NOMO-1 treated with dmso at 0.1 percent for 144 hours (cell line): ENCODE measurements around the gene FMO5.
"Not testable (repeated sequence)": the region's sequence is repeated elsewhere in the genome, so short reads cannot be mapped to it uniquely, and the experiment has no call there.

Experiments
- DNase-seq: peaks from one replicate; lab custom pipeline; 2025; ENCODE audit not compliant: unreplicated experiment; lab: John Stamatoyannopoulos, UW

The FMO5 gene

GRCh38 chr1:147225193-147225730 lies at the start of gene FMO5:
TSS of gene FMO5 (minus strand) at chr1:147225339. CDS start at chr1:147225029, 310 bp downstream.
- DNase-seq: peak; percentile 69

GRCh38 chr1:147273409-147274336 lies 48.5 kb upstream of the FMO5 start:
- no peak for DNase-seq

- DNase-seq: no peak
Observed at GRCh38 chr1:147272042-147272441, 46.9 kb upstream of the FMO5 start.

- DNase-seq: no peak
Observed at GRCh38 chr1:147270721-147271120, 45.6 kb upstream of the FMO5 start.

DNA sequence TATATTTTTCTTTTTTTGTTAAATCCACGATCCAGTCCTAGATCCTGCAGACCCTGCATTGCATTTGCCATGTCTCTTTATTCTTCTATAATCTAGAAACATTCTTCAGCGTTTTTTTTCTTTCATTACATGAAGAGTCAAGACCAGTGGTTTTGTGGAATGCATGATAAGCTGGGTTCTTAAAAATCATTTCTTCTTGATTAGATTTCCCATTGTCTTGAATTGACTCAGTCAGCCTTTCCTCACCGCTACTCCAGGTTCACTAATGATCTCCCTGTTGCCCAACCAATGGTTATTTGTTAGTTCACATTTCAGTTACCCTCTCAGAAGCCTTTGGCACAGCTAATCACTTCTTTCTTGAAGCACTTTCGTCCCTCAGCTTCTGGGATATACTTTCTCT lies 42.6 kb upstream of the FMO5 start:
- DNase-seq: no peak

GRCh38 chr1:147266381-147266780 lies 41.2 kb upstream of the FMO5 start:
- DNase-seq: no peak

- no peak for DNase-seq
Observed at GRCh38 chr1:147264158-147264768, 39.1 kb upstream of the FMO5 start.

DNA sequence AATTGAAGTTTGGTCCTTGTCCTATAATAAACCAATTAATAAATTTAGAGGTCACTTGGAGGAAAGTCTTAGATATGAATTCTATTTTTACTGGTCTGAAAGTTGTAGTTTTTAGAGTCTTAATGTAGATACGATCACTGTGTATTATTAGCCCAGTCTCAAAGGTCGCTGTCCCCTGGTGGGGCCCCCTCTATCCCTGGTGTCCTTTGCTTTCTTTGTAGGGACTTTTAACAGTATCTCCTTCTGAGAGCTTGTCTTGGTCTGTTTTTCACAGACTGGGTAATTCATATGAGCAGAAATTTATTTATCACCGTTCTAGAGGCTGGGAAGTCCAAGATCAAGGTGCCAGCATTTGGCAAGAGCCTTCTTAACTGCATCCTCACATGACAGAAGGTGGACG lies 35.8 kb upstream of the FMO5 start:
- no peak for DNase-seq

DNA sequence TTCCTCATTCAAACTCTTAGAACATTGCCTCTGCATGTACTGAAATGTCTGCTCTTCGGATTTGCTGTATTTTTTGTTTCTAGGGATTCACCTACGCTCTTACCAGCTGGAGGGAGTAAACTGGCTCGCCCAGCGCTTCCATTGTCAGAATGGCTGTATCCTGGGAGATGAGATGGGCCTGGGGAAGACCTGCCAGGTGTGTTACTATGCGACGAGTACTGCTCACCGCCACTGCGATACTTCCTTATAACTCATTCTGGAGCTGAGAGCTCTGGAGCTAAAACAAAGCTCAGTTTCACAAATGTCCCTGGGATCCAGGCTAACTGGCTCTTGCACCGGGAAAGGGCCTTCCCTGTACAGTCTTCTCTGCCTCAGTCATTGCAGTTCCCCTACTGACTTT lies 27.4 kb upstream of the FMO5 start:
- DNase-seq: no peak

- DNase-seq: no peak
Observed at GRCh38 chr1:147247656-147248238, 22.6 kb upstream of the FMO5 start.

- DNase-seq: peak; percentile 6
Observed at GRCh38 chr1:147246910-147247655, 21.9 kb upstream of the FMO5 start.

- DNase-seq: no peak
Observed at GRCh38 chr1:147246044-147246690, 21.0 kb upstream of the FMO5 start.

- DNase-seq: no peak
Observed at GRCh38 chr1:147245586-147246021, 20.5 kb upstream of the FMO5 start.

DNA sequence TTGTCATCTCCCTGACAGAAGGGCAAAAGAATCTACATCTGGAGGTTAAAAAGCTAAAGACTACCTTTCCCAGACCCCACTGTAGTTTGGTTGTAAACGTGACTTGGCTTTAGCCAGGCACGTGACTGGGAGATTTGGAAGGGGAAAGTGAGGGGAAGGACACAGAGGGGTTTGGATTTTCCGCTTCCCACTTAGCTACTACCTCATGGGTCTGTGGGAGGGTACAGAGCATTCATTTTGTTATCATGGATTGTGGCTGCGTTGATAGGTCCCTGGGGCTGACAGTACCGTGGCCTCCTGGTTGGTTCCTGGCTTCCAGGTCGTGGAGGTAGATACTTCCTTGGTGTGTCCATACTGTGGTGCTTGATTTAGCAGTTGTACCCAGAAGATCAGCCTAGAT lies 20.0 kb upstream of the FMO5 start:
- DNase-seq: no peak

DNA sequence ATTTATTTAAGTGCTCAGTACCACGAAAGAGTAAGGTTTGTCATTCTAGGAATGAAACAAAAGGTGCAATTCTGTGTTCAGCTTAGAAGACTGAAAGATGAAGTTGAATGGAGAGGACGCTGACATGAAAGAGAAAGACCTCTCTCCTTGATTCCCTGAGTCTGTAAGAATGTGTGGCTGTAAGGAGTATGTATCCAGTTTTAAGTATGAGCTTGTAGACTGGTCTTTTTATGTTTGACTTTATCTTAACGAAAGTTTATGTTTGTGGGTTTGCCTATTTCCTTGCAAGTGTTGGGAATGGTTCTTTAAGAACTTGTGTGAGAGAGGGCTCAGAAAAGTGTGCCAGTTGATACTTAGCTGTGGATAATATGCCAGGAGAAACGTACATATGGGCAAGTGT lies 18.7 kb upstream of the FMO5 start:
- no peak for DNase-seq

DNA sequence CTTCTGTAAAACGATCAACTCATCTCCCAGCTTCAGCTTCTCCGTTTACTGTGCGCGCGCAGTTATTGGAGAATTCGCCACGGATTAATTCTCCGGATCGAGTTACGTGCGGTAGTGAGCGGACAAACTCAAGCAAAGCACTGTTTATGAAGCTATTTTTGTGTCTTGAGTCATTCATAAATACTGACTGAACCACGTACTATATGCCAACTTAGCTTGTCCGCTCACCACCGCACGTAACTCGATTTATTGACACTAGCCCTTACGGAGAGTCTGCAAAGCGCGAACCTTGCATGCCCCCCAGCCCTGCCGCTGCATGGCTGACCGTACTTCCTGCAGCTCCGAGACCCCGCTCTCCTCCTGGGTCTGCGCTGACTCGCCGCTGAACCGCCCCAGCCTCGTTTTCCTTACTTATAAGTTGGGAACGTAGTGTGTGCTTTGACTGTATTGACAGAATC lies 18.1 kb upstream of the FMO5 start:
- peak; percentile 1 for DNase-seq

DNA sequence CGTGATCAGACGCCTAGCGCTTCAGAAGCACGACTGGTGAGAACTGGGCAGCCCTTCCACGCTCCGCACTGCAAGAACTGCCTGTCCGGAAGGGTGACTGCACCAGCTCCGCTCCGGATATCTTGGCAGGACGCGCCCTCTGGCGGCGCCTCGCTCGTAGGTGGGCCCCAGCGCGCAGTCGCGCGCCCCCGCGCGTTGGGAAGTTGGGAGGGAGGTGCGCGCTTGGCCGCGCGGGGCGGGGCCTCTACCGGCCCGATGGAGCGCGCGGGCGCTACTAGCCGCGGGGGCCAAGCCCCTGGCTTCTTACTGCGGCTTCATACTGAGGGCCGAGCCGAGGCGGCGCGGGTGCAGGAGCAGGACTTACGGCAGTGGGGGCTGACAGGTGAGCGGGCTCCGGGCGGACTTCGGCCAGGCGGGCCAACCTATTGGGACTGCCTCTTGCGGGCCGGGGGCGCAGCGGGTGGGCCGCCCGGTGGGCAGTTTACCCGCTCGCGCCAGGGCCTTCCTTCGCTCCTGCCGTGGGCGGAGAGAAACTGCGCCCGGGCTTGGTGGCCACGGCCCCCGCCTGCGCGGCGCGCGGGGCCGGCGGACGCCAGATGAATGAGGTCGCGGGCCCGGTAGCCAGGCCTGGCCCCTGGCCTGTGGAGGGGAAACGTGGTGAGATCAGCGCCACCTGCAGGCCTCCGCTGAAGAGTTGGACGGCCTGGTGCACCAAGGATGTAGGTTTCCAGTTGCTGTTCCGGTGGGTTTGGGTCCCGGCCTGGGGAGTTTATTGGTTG lies 17.5 kb upstream of the FMO5 start, which contains the start of gene CHD1L:
Gene CHD1L (plus strand): TSS at position 236 of the 779 bp plus-strand sequence. CDS start 20 bp downstream, at position 256.
- DNase-seq: peak; percentile 95

DNA sequence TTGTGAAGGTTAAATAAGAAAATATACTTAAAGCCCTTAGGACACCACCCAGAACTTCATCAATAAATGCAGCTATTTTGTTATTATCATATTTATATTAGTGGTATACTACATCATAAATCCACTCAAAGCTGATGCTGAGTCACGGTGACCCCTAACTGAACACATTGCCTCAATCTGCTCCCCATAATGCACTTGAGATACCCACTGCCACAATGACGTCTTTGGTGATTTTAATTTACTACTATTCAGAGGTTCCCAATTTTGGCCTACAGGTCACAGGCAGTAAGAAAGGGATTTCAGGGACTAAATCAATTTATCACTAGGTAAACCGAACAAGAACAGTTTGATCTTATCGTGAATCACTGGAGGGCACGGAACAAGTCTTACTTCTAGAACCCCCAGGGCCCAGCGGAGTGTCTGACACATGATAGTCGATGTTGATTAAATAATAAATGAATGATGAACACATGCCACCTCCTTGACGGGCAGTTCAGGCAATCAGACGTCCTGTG lies 16.9 kb upstream of the FMO5 start:
- no peak for DNase-seq

DNA sequence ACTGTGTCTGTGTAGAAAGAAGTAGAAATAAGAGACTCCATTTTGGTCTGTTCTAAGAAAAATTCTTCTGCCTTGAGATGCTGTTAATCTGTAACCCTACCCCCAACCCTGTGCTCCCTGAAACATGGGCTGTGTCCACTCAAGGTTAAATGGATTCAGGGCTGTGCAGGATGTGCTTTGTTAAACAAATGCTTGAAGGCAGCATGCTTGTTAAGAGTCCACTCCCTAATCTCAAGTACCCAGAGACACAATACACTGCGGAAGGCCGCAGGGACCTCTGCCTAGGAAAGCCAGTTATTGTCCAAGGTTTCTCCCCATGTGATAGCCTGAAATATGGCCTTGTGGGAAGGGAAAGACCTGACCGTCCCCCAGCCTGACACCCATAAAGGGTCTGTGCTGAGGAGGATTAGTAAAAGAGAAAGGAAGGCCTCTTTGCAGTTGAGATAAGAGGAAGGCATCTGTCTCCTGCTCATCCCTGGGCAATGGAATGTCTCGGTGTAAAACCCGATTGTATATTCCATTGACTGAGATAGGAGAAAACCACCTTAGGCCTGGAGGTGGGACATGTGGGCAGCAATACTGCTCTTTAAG lies 15.1 kb upstream of the FMO5 start:
- DNase-seq: not testable (repeated sequence)
